Gastrocnemius medialis (tissue), 4 donors: ENCODE data around the gene LRIT3. TPM values are rescaled to one million over a fixed set of nuclear protein-coding genes. Genes with fewer than 3 reads are reported as not detected.

Source experiments
- ATAC-seq, 2 donors: fragments of 150-250 bp; one replicate each; pipeline ENCODE4 v1.9.1; 2016
- DNase-seq, 2 donors: peaks; one replicate each; pipeline ENCODE4 v3.0.0-alpha.2; 2019
- H3K27ac ChIP-seq, 4 donors: fragments of 200-600 bp; sonication (generic); 1 replicate in 1 of 4; 2 replicates in 3 of 4; pipeline ENCODE4 v1.5.1; 2016 to 2018; ENCODE audit warnings: mild to moderate bottlenecking in 2 of 4, moderate library complexity in 1 of 4
- H3K27me3 ChIP-seq, 3 donors: fragments of 200-600 bp; sonication (generic) in 2 of 3; 1 replicate in 1 of 3; 2 replicates in 2 of 3; pipeline versions ENCODE4 v1.5.1 to v1.6.0; 2016 to 2019; ENCODE audit warnings: mild to moderate bottlenecking in 1 of 3, moderate library complexity in 1 of 3
- H3K36me3 ChIP-seq, 2 donors: fragments of 200-600 bp; sonication (generic) in 1 of 2; one replicate each; pipeline ENCODE4 v1.5.1; 2017 to 2018
- H3K4me1 ChIP-seq, 2 donors: fragments of 200-600 bp; sonication (generic) in 1 of 2; one replicate each; pipeline ENCODE4 v1.5.1; 2016 to 2017; ENCODE audit warnings: mild to moderate bottlenecking in 2 of 2
- H3K4me3 ChIP-seq, 4 donors: fragments of 200-600 bp; sonication (generic) in 3 of 4; 1 replicate in 1 of 4; 2 replicates in 3 of 4; pipeline ENCODE4 v1.5.1; 2016 to 2019; ENCODE audit warnings: mild to moderate bottlenecking in 2 of 4
- H3K9me3 ChIP-seq, 3 donors: fragments of 200-600 bp; sonication (generic) in 2 of 3; 1 replicate in 1 of 3; 2 replicates in 2 of 3; pipeline ENCODE4 v1.5.1; 2016 to 2019
- POLR2A ChIP-seq, 2 donors: fragments of 450-650 bp; IDR thresholded peaks; one replicate each; pipeline ENCODE4 v1.6.1; 2017; ENCODE audit warnings: antibody characterized with exemption in 2 of 2, mild to moderate bottlenecking in 2 of 2, moderate library complexity in 2 of 2
- in situ Hi-C, 4 donors: fragments of 200-750 bp; cut with MboI; loops; one replicate each; pipeline versions ENCODE4 v1.15.0 to v1.8.0; 2017; ENCODE audit warnings: low sequenced_read_pairs in 4 of 4
- intact Hi-C: fragments of 100-400 bp; cut with DNase I; formaldehyde crosslinking; loops from one replicate; pipeline ENCODE4 v1.15.1; 2023; ENCODE audit warnings: low total_unique reads
- total RNA-seq, 4 donors: library from RNA; depleted of rRNA; stranded (reverse); fragments of >200 nt; gene quantifications; one replicate each; pipeline versions ENCODE4 v1.1.0 to v1.2.3, GENCODE V29; 2016
- TF ChIP-seq, protein P1 (sequence below), 5 experiments: fragments of 450-650 bp in 3 of 5; fragments of 200-600 bp in 2 of 5; sonication (generic) in 2 of 5; IDR thresholded peaks in 4 of 5; conservative IDR thresholded peaks in 1 of 5; 1 replicate in 4 of 5; 2 replicates in 1 of 5; pipeline ENCODE4 v1.5.1; 2016 to 2019; ENCODE audit warnings: antibody characterized with exemption in 5 of 5, mild to moderate bottlenecking in 3 of 5, moderate library complexity in 3 of 5

Gene LRIT3
- total RNA-seq, 4 donors from 2014 or later: 0.15 to 0.25 TPM; not detected in 2

DNA sequence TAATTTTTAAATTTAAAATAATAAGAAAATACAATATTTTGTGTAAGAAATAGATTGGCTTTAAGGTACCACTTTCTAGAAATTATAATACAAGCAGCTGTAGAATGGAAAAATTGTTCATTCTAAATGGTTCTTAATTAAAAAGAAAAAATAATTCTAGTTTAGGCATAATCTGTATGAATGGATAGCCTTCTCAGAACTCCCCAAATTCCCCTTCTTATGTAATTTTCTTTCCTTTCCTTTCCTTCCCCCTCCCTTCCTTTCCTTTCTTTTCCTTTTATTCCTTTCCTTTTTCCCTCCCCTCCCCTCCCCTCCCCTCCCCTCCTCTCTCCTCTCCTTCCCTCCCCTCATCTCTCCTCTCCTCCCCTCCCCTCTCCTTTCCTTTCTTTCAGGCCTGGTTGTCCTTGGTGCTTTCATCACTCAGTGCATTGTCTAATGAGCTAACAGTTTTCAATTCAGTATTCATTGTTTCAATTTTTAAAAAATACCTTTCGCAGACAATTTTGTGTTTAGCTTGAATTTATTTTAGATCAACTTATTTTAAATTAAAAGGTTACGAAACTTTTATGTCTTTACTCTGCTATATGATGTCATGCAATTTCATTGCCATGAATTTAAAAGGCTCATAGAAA, 28.8 kb downstream of the LRIT3 start:
- ATAC-seq (no peak), DNase-seq (no peak)
- Histone ChIP-seq H3K36me3 (no peaks in the 10 kb centered on the region), H3K27me3 (no peaks in the 10 kb centered on the region), H3K9me3 (no peaks in the 10 kb centered on the region), H3K4me3 (no peak overlapping the region), H3K27ac (no peak overlapping the region), H3K4me1 (peaks cover 0 to 26% of the 10 kb centered on the region in 2 donors)
- intact Hi-C loops: no loop called here
- in situ Hi-C loops: no loop called here
- TF ChIP-seq, protein P1, sequence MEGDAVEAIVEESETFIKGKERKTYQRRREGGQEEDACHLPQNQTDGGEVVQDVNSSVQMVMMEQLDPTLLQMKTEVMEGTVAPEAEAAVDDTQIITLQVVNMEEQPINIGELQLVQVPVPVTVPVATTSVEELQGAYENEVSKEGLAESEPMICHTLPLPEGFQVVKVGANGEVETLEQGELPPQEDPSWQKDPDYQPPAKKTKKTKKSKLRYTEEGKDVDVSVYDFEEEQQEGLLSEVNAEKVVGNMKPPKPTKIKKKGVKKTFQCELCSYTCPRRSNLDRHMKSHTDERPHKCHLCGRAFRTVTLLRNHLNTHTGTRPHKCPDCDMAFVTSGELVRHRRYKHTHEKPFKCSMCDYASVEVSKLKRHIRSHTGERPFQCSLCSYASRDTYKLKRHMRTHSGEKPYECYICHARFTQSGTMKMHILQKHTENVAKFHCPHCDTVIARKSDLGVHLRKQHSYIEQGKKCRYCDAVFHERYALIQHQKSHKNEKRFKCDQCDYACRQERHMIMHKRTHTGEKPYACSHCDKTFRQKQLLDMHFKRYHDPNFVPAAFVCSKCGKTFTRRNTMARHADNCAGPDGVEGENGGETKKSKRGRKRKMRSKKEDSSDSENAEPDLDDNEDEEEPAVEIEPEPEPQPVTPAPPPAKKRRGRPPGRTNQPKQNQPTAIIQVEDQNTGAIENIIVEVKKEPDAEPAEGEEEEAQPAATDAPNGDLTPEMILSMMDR (IDR thresholded peaks at IDR 0.05 in 4 of 5, conservative IDR thresholded peaks at IDR 0.05 in 1 of 5): no peak
- TF ChIP-seq POLR2A (IDR thresholded peaks at IDR 0.05): no peak

DNA sequence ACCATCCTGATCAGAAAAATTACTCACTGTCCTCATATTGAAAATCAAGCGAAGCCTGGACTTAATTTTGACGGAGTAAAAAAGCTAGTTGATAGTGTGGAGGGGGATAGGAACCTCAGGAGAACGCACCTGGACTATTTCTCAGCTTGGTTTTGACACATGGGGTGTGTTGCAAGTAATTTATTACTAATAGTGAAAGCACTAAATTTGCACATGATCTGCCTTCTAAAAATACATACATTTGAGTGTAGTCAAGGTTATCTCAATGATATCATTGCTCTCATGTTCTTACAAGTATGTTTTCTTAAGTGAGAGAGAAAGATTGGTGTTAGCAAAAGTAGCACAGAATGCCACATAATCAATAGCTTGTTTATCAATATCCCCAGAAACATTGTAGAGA, 29.5 kb downstream of the LRIT3 start:
- Histone ChIP-seq H3K27ac (no peak overlapping the region), H3K27me3 (no peaks in the 10 kb centered on the region), H3K4me3 (no peak overlapping the region), H3K36me3 (no peaks in the 10 kb centered on the region), H3K9me3 (no peaks in the 10 kb centered on the region), H3K4me1 (peaks cover 0 to 26% of the 10 kb centered on the region in 2 donors)
- intact Hi-C loops: no loop called here
- TF ChIP-seq, protein P1 (IDR thresholded peaks at IDR 0.05 in 4 of 5, conservative IDR thresholded peaks at IDR 0.05 in 1 of 5): no peak
- TF ChIP-seq POLR2A (IDR thresholded peaks at IDR 0.05): no peak
- DNase-seq: no peak
- no peak for ATAC-seq
- in situ Hi-C loops: no loop called here

DNA sequence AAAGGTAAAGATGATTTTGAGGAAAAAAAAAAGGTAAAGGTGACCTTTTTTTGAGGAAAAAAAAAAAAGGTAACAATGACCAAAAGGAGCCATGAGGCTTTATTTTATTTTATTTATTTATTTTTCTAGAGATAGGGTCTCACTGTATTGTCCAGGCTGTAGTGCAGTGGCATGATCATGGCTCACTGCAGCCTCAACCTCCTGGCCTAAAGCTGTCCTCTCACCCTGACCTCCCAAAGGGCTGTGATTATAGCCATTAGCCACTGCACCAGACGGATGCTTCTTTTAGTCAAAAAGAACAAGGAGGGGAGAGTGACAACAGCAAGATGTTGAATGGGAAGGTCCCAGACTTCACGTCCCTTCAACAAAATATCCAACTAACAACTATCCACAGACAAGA, 30.4 kb downstream of the LRIT3 start:
- DNase-seq (no peak), ATAC-seq (no peak)
- no peaks in the 10 kb centered on the region for H3K36me3 ChIP-seq
- no peaks in the 10 kb centered on the region for H3K27me3 ChIP-seq
- no peak overlapping the region for H3K4me3 ChIP-seq
- intact Hi-C loops: no loop called here
- H3K4me1 ChIP-seq: peaks cover 0 to 26% of the 10 kb centered on the region in 2 donors
- no peaks in the 10 kb centered on the region for H3K9me3 ChIP-seq
- in situ Hi-C loops: no loop called here
- TF ChIP-seq, protein P1 (IDR thresholded peaks at IDR 0.05 in 4 of 5, conservative IDR thresholded peaks at IDR 0.05 in 1 of 5): no peak
- no peak for TF ChIP-seq POLR2A (IDR thresholded peaks at IDR 0.05)
- H3K27ac ChIP-seq: no peak overlapping the region

DNA sequence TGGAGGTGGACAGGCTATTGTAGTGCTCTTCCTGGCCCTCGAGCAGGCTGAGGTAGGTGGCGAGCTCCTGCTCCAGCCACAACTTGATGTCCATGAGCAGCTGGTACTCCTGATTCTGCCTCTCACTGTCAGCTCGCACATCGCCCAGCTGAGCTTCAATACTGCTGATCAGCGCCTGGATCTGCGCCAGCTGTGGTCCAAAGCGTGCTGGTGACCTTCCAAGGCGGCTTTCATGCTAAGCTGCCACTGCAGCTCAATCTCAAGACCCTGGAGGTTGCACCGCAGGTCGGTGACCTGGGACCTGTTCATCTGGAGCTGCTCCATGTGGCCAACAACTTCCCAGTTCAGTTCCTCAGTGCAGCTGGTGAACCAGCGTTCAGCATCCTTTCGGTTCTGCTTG, 31.2 kb downstream of the LRIT3 start:
- ATAC-seq: no peak
- Histone ChIP-seq H3K27me3 (no peaks in the 10 kb centered on the region), H3K27ac (no peak overlapping the region), H3K4me1 (peaks cover 0 to 19% of the 10 kb centered on the region in 2 donors), H3K4me3 (no peak overlapping the region), H3K9me3 (no peaks in the 10 kb centered on the region), H3K36me3 (no peaks in the 10 kb centered on the region)
- no peak for DNase-seq
- TF ChIP-seq, protein P1 (IDR thresholded peaks at IDR 0.05 in 4 of 5, conservative IDR thresholded peaks at IDR 0.05 in 1 of 5): no peak
- TF ChIP-seq POLR2A (IDR thresholded peaks at IDR 0.05): no peak
- intact Hi-C loops (no loop called here), in situ Hi-C loops (no loop called here)
